ENCODE measurements around the gene EXOC5. TPM values are rescaled to one million over a fixed set of nuclear protein-coding genes. Genes with fewer than 3 reads are reported as not detected.

EXOC5 gene
- total RNA-seq, 1 experiment from 2014 or later = 69.8 TPM

DNA sequence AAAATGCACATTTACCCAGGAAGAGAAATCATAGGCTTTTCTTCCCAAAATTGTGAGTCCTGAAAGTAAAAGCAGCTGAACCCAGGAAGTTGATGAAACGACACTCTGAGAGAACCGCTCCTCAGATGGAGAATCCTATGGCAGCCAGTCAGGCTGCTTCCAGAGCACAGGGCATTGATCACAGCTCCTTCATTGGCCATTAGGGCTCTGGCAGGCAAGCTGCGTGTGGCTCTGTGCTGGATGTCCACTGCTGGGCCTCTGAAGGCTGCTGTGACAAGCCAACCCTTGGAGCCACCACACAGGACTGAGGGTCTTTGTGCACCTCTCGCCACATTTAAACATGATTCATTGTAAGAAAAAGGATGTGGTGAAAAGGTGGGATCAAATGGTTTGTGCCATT, 89.4 kb downstream of the EXOC5 start:
- H3K4me3 ChIP-seq (ENCODE audit: low read depth, low read length) = no peak overlapping the region
- no TSS peak for BruUV-seq (replicated peaks)
- TF ChIP-seq, protein P1, sequence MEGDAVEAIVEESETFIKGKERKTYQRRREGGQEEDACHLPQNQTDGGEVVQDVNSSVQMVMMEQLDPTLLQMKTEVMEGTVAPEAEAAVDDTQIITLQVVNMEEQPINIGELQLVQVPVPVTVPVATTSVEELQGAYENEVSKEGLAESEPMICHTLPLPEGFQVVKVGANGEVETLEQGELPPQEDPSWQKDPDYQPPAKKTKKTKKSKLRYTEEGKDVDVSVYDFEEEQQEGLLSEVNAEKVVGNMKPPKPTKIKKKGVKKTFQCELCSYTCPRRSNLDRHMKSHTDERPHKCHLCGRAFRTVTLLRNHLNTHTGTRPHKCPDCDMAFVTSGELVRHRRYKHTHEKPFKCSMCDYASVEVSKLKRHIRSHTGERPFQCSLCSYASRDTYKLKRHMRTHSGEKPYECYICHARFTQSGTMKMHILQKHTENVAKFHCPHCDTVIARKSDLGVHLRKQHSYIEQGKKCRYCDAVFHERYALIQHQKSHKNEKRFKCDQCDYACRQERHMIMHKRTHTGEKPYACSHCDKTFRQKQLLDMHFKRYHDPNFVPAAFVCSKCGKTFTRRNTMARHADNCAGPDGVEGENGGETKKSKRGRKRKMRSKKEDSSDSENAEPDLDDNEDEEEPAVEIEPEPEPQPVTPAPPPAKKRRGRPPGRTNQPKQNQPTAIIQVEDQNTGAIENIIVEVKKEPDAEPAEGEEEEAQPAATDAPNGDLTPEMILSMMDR (IDR thresholded peaks at IDR 0.05; ENCODE audit: insufficient read depth in 1 of 2, low read depth in 1 of 2, low read length in 1 of 2, severe bottlenecking in 1 of 2, unreplicated experiment in 1 of 2) = no peak
- no peaks in the 10 kb centered on the region for H3K36me3 ChIP-seq (ENCODE audit: control insufficient read depth, insufficient read depth, low read length)
- ChIA-PET CTCF (no interaction called here), POLR2A (no interaction called here)
- H3K27ac Mint-ChIP-seq (ENCODE audit: unreplicated experiment) = no peak overlapping the region
- H3K9me3 Mint-ChIP-seq (ENCODE audit: unreplicated experiment) = no peaks in the 10 kb centered on the region
- no peaks in the 10 kb centered on the region for H3K9me3 ChIP-seq
- no peaks in the 10 kb centered on the region for H3K36me3 Mint-ChIP-seq (ENCODE audit: insufficient read depth, unreplicated experiment)
- no peak for DNase-seq
- H3K4me1 Mint-ChIP-seq (ENCODE audit: low read depth, unreplicated experiment) = no peaks in the 10 kb centered on the region
- H3K27me3 Mint-ChIP-seq (ENCODE audit: insufficient read depth, unreplicated experiment) = peaks cover 16% of the 10 kb centered on the region
- no peak overlapping the region for H3K4me3 Mint-ChIP-seq (ENCODE audit: unreplicated experiment)
- no peaks in the 10 kb centered on the region; the same call in 1 of the 2 replicates for H3K27me3 ChIP-seq (replicated peaks; ENCODE audit: control insufficient read depth, insufficient read depth, low read length)
- intact Hi-C loops (cut with micrococcal nuclease; ENCODE audit: unreplicated experiment) = no loop called here
- no peaks in the 10 kb centered on the region for H3K4me1 ChIP-seq

DNA sequence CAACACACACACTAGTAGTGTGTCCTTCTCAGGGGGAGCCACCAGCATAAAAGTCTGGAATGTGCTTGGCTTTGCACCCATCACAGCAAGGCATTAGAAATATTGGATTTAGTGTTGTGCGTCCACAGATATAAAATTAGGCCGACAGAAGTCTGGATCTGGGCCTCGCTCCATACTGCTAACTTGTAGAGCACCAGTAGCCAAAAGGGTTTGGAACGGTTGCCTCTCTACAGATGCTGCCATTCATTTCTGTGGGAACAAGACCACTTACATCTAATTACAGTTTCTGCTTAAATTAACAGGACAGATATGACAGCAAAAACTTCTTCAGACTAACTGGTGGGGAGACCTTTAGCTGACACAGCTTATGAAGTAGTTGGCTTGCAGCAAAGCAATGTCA, 94.2 kb downstream of the EXOC5 start:
- Histone ChIP-seq H3K9me3 (no peaks in the 10 kb centered on the region), H3K27me3 (replicated peaks; ENCODE audit: control insufficient read depth, insufficient read depth, low read length) (no peaks in the 10 kb centered on the region; the same call in 1 of the 2 replicates), H3K4me3 (ENCODE audit: low read depth, low read length) (no peak overlapping the region), H3K4me1 (no peaks in the 10 kb centered on the region), H3K36me3 (ENCODE audit: control insufficient read depth, insufficient read depth, low read length) (no peaks in the 10 kb centered on the region)
- TF ChIP-seq, protein P1 (IDR thresholded peaks at IDR 0.05; ENCODE audit: insufficient read depth in 1 of 2, low read depth in 1 of 2, low read length in 1 of 2, severe bottlenecking in 1 of 2, unreplicated experiment in 1 of 2) = no peak
- H3K27ac Mint-ChIP-seq (ENCODE audit: unreplicated experiment) = no peak overlapping the region
- H3K9me3 Mint-ChIP-seq (ENCODE audit: unreplicated experiment) = no peaks in the 10 kb centered on the region
- BruUV-seq (replicated peaks) = no TSS peak
- H3K27me3 Mint-ChIP-seq (ENCODE audit: insufficient read depth, unreplicated experiment) = peaks cover 8% of the 10 kb centered on the region
- DNase-seq = no peak
- intact Hi-C loops (cut with micrococcal nuclease; ENCODE audit: unreplicated experiment) = no loop called here
- no peak overlapping the region for H3K4me3 Mint-ChIP-seq (ENCODE audit: unreplicated experiment)
- POLR2A ChIA-PET = no interaction called here
- no peaks in the 10 kb centered on the region for H3K4me1 Mint-ChIP-seq (ENCODE audit: low read depth, unreplicated experiment)
- no peaks in the 10 kb centered on the region for H3K36me3 Mint-ChIP-seq (ENCODE audit: insufficient read depth, unreplicated experiment)
- CTCF ChIA-PET = no interaction called here

DNA sequence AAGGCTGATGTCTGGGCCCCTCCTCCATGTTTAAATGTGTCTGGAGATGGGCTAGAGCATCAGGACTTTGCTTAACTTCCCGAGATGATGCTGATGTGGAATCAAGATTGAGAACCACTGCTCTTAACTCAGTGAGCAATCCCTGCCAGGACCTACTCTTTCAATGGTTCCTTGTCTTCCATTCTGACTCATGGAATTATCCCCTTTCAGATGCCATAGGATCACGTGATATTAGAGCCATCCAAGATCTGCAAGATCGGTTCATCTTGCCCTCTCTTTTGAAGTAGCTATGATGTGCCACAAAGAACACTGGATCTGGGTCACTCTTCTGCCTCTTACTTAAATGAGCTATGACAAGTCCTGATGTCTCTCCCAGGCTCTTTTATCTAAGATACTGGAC, 96.8 kb downstream of the EXOC5 start:
- ChIA-PET CTCF (no interaction called here), POLR2A (no interaction called here)
- H3K27ac Mint-ChIP-seq (ENCODE audit: unreplicated experiment) = no peak overlapping the region
- no peak overlapping the region for H3K4me3 ChIP-seq (ENCODE audit: low read depth, low read length)
- no peaks in the 10 kb centered on the region for H3K27me3 ChIP-seq (replicated peaks; ENCODE audit: control insufficient read depth, insufficient read depth, low read length)
- BruUV-seq (replicated peaks) = no TSS peak
- TF ChIP-seq, protein P1 (IDR thresholded peaks at IDR 0.05; ENCODE audit: insufficient read depth in 1 of 2, low read depth in 1 of 2, low read length in 1 of 2, severe bottlenecking in 1 of 2, unreplicated experiment in 1 of 2) = no peak
- no peaks in the 10 kb centered on the region for H3K9me3 Mint-ChIP-seq (ENCODE audit: unreplicated experiment)
- no peak for DNase-seq
- H3K36me3 Mint-ChIP-seq (ENCODE audit: insufficient read depth, unreplicated experiment) = no peaks in the 10 kb centered on the region
- no peaks in the 10 kb centered on the region for H3K36me3 ChIP-seq (ENCODE audit: control insufficient read depth, insufficient read depth, low read length)
- intact Hi-C loops (cut with micrococcal nuclease; ENCODE audit: unreplicated experiment) = no loop called here
- H3K4me1 ChIP-seq = no peaks in the 10 kb centered on the region
- H3K4me1 Mint-ChIP-seq (ENCODE audit: low read depth, unreplicated experiment) = no peaks in the 10 kb centered on the region
- H3K9me3 ChIP-seq = no peaks in the 10 kb centered on the region
- H3K27me3 Mint-ChIP-seq (ENCODE audit: insufficient read depth, unreplicated experiment) = peaks cover 5% of the 10 kb centered on the region
- H3K4me3 Mint-ChIP-seq (ENCODE audit: unreplicated experiment) = no peak overlapping the region
